ENCODE data around the gene PITX1.

PITX1 gene

GRCh38 chr5:135012033-135012588, 21.9 kb downstream of the PITX1 start:
- no peak overlapping the region for H3K27ac ChIP-seq
- no peak for TF ChIP-seq ZFX (IDR thresholded peaks at IDR 0.05)
- TF ChIP-seq CTCF (conservative IDR thresholded peaks at IDR 0.05), result no peak

- TF ChIP-seq CTCF (conservative IDR thresholded peaks at IDR 0.05), result no peak
- TF ChIP-seq ZFX (IDR thresholded peaks at IDR 0.05), result no peak
- H3K27ac ChIP-seq, result no peak overlapping the region
These were observed 22.5 kb downstream of the PITX1 start for GRCh38 chr5:135011355-135012032.

GRCh38 chr5:135010502-135011354, 23.3 kb downstream of the PITX1 start:
- H3K27ac ChIP-seq, result no peak overlapping the region
- TF ChIP-seq ZFX (IDR thresholded peaks at IDR 0.05), result no peak

DNA sequence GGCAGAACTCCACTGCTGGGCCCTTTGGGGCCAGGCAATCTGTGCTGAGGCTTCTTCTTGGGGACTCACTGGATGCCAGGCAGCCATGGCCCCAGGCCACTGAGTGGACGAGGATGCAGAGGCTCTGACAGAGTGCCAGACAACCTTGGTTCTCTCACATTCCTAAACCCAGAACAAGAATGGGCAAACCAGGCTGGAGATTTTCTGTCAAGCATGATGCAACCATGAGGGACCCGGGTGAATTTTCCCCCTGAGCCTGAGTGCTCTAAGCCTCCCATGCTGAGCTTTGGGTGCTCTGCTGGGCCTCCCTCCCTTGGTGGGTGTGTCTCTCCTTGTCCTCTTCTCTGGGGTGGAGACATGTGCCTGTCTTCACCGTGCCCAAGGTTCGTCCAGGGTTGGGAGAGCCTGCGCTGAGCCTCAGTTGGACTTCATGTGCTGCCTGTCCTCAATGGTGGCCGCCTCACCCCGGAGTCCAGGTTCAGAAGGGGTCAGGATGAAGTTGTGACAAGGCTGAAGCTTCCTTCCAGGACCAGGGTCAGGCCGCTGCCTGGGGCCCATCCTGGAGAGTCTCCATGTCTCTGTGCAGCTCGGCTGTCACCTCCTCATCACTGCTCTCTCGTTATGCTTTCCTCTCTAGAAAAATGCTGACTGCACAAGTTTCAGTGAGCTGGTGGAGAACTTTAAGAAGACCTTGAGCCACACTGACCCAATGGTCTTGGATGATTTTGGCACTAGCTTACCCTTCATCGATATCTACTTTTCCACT, 24.1 kb downstream of the PITX1 start:
- no peak overlapping the region for H3K27ac ChIP-seq

GRCh38 chr5:135008981-135009735, 24.9 kb downstream of the PITX1 start:
- H3K27ac ChIP-seq, result no peak overlapping the region
- TF ChIP-seq CTCF (conservative IDR thresholded peaks at IDR 0.05), result no peak
- TF ChIP-seq ZFX (IDR thresholded peaks at IDR 0.05), result no peak

More for the DNA sequence above, 24.1 kb downstream of the PITX1 start:
- TF ChIP-seq ZFX (IDR thresholded peaks at IDR 0.05) (no peak), CTCF (conservative IDR thresholded peaks at IDR 0.05) (no peak)

DNA sequence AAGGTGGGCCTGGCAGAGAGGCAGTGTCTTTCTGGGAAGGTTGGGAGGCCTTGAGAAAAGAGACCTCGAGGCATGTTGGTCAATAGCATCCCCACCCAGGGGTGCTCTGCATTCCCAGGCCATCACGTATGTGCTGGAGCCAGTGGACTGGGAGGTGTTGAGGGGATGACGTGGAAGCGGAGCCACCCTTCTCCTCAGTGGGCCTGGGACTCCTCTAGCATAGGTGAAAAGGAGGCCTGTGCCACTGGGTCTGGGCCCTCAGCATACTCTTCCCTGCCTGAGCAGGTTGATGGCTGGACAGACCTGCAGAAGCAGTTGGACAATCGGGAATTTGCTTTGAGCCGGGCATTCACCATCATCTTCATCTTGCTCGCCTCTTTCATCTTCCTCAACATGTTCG, 25.5 kb downstream of the PITX1 start:
- no peak overlapping the region for H3K27ac ChIP-seq
- TF ChIP-seq CTCF (conservative IDR thresholded peaks at IDR 0.05), result no peak

DNA sequence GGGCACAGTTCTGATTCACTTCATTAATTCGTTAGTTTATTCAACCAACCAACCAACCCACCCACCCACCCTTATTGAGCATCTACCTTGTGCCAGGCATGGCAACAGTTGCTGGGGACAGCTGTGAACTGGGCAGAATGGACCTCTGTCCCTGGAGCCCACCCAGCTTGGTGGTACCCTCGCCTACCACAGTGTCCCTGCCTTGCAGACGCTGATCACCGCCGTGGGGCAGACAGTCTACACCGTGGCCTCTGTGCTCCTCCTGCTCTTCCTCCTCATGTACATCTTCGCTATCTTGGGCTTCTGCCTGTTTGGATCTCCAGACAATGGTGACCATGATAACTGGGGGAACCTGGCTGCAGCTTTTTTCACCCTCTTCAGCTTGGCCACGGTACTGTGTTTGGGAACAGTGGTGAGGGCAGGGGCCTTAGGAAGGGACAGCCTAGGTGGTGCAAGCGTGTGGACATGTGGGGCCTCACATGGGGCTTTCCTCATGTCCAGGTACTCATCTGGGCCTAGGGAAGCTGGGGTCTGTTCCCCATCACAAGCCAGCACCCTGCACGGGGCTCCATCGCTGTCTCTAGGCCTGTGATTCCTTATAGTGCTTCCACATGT, 26.2 kb downstream of the PITX1 start:
- TF ChIP-seq ZFX (IDR thresholded peaks at IDR 0.05) (no peak), CTCF (conservative IDR thresholded peaks at IDR 0.05) (no peak)
- H3K27ac ChIP-seq, result no peak overlapping the region
